Lower leg skin (tissue), 3 donors: ENCODE data around the gene OBP2A.

Experiments used
- POLR2A ChIP-seq, 2 donors: fragments of 450-650 bp; IDR thresholded peaks; one replicate each; pipeline ENCODE4 v1.6.1; 2016 to 2017; ENCODE audit warnings: antibody characterized with exemption in 2 of 2, mild to moderate bottlenecking in 1 of 2, moderate library complexity in 1 of 2
- TF ChIP-seq, protein P1 (sequence below), 3 donors: fragments of 450-650 bp; IDR thresholded peaks; one replicate each; pipeline ENCODE4 v1.5.1; 2016; ENCODE audit warnings: antibody characterized with exemption in 3 of 3, mild to moderate bottlenecking in 3 of 3, moderate library complexity in 2 of 3

DNA sequence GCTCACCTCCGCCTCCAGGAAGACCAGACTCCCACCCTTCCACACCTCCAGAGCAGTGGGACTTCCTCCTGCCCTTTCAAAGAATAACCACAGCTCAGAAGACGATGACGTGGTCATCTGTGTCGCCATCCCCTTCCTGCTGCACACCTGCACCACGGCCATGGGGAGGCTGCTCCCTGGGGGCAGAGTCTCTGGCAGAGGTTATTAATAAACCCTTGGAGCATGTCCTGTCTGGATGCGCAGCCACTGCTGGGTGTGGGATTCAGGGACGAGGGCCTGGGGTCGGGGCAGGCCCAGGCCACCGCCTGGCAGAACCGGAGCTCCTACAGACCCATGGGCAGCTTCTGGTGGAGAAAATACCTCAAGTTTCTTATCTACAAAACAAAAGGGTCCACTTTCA lies 20.6 kb downstream of the OBP2A start:
- TF ChIP-seq, protein P1, sequence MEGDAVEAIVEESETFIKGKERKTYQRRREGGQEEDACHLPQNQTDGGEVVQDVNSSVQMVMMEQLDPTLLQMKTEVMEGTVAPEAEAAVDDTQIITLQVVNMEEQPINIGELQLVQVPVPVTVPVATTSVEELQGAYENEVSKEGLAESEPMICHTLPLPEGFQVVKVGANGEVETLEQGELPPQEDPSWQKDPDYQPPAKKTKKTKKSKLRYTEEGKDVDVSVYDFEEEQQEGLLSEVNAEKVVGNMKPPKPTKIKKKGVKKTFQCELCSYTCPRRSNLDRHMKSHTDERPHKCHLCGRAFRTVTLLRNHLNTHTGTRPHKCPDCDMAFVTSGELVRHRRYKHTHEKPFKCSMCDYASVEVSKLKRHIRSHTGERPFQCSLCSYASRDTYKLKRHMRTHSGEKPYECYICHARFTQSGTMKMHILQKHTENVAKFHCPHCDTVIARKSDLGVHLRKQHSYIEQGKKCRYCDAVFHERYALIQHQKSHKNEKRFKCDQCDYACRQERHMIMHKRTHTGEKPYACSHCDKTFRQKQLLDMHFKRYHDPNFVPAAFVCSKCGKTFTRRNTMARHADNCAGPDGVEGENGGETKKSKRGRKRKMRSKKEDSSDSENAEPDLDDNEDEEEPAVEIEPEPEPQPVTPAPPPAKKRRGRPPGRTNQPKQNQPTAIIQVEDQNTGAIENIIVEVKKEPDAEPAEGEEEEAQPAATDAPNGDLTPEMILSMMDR (IDR thresholded peaks at IDR 0.05): no peak
- no peak for TF ChIP-seq POLR2A (IDR thresholded peaks at IDR 0.05)
